Keratinocyte (primary cell): Measurements from ENCODE around the gene ABLIM2. TPM values are rescaled to one million over a fixed set of nuclear protein-coding genes. Genes with fewer than 3 reads are reported as not detected.

Experiments
- DNase-seq: peaks from one replicate; pipeline ENCODE4 v3.0.0-alpha.2; 2011; ENCODE audit warnings: low read depth, missing footprints, low spot score
- FAIRE-seq: peaks from 2 replicates; lab custom pipeline; 2011; peaks lifted over from hg19 to GRCh38; lab: Jason Lieb, UNC
- H2AFZ ChIP-seq: 2 replicates; pipeline ENCODE4 v1.6.0; 2012; ENCODE audit warnings: low read length, control low read depth, inconsistent platforms; ENCODE audit not compliant: control insufficient read depth
- H3K27ac ChIP-seq: 2 replicates; pipeline ENCODE4 v1.5.1; 2011; ENCODE audit warnings: low read length; ENCODE audit not compliant: control insufficient read depth, insufficient read depth
- H3K27me3 ChIP-seq: 3 replicates; pipeline ENCODE4 v1.6.0; 2011; ENCODE audit warnings: low read length; ENCODE audit not compliant: control insufficient read depth, insufficient read depth; ENCODE audit errors: extremely low read depth
- H3K36me3 ChIP-seq, 2 experiments: 2 replicates in 1 of 2; 3 replicates in 1 of 2; pipeline ENCODE4 v1.5.1; 2011; ENCODE audit warnings: low read length in 2 of 2, mild to moderate bottlenecking in 1 of 2; ENCODE audit not compliant: control insufficient read depth in 2 of 2, insufficient read depth in 2 of 2; ENCODE audit errors: extremely low read depth in 1 of 2
- H3K4me1 ChIP-seq: 3 replicates; pipeline ENCODE4 v1.5.1; 2011; ENCODE audit warnings: low read length; ENCODE audit not compliant: control insufficient read depth, insufficient read depth; ENCODE audit errors: extremely low read depth
- H3K4me2 ChIP-seq: 3 replicates; pipeline ENCODE4 v1.6.0; 2011; ENCODE audit warnings: low read depth, low read length; ENCODE audit not compliant: control insufficient read depth, insufficient read depth; ENCODE audit errors: extremely low read depth
- H3K4me3 ChIP-seq, 3 experiments: fragments of 200-600 bp in 1 of 3; sonication (generic) in 1 of 3; 2 replicates in 2 of 3; 3 replicates in 1 of 3; pipeline ENCODE4 v1.5.1; 2011 to 2016; ENCODE audit warnings: low read length in 3 of 3, mild to moderate bottlenecking in 3 of 3, control low read depth in 2 of 3, inconsistent platforms in 1 of 3, low read depth in 1 of 3, mixed read lengths in 1 of 3, mixed run types in 1 of 3, moderate library complexity in 1 of 3; ENCODE audit not compliant: control insufficient read depth in 2 of 3, insufficient read depth in 2 of 3; ENCODE audit errors: extremely low read depth in 1 of 3
- H3K79me2 ChIP-seq: 2 replicates; pipeline ENCODE4 v1.6.0; 2012; ENCODE audit warnings: low read length; ENCODE audit not compliant: control insufficient read depth, insufficient read depth
- H3K9ac ChIP-seq: 3 replicates; pipeline ENCODE4 v1.6.0; 2011; ENCODE audit warnings: low read length; ENCODE audit not compliant: control insufficient read depth, insufficient read depth; ENCODE audit errors: extremely low read depth
- H3K9me1 ChIP-seq: 3 replicates; pipeline ENCODE4 v1.6.0; 2011; ENCODE audit warnings: low read length; ENCODE audit not compliant: control insufficient read depth, insufficient read depth; ENCODE audit errors: extremely low read depth
- H3K9me3 ChIP-seq: 2 replicates; pipeline ENCODE4 v1.5.1; 2012; ENCODE audit warnings: low read depth, low read length; ENCODE audit not compliant: control insufficient read depth
- H4K20me1 ChIP-seq: 3 replicates; pipeline ENCODE4 v1.6.0; 2011; ENCODE audit warnings: low read length; ENCODE audit not compliant: control insufficient read depth, insufficient read depth; ENCODE audit errors: extremely low read depth
- CTCF ChIP-seq, 3 experiments: IDR thresholded peaks in 1 of 3; conservative IDR thresholded peaks in 1 of 3; optimal IDR thresholded peaks in 1 of 3; 2 replicates in 2 of 3; 3 replicates in 1 of 3; pipeline versions ENCODE3 to v1.5.1; 2011; ENCODE audit warnings: low read length in 3 of 3, mild to moderate bottlenecking in 3 of 3, moderate library complexity in 2 of 3, control low read depth in 1 of 3, inconsistent platforms in 1 of 3; ENCODE audit not compliant: insufficient read depth in 2 of 3; ENCODE audit errors: extremely low read depth in 1 of 3
- EZH2 ChIP-seq: IDR thresholded peaks from one replicate; pipeline ENCODE4 v1.6.1; 2012; ENCODE audit warnings: inconsistent platforms, mild to moderate bottlenecking, low read length, moderate library complexity
- dilution Hi-C: fragments of 300-500 bp; cut with MboI; formaldehyde crosslinking; loops from one replicate; pipeline ENCODE4 v1.7.0; 2020; ENCODE audit warnings: low sequenced_read_pairs; ENCODE audit not compliant: extremely low pct_ligation_motif_present
- polyA plus RNA-seq, 5 experiments: library from polyadenylated mRNA; depleted of rRNA in 3 of 5; stranded (reverse) in 3 of 5; stranded (forward) in 1 of 5; unstranded in 1 of 5; fragments of >200 nt; gene quantifications; 1 replicate in 1 of 5; 2 replicates in 3 of 5; 3 replicates in 1 of 5; pipeline versions ENCODE4 v1.2.1 to v1.2.3, GENCODE V29; 2011 to 2012; ENCODE audit warnings: missing spikeins in 2 of 5, low read depth in 1 of 5, low replicate concordance in 1 of 5

The ABLIM2 gene
- polyA plus RNA-seq, 1 donor (not counting 4 experiments of a cell fraction or from before 2014, with no cell fraction given), result 0.94 TPM

GRCh38 chr4:8108261-8108660, 50.4 kb downstream of the ABLIM2 start:
- Histone ChIP-seq H4K20me1 (no peaks in the 10 kb centered on the region), H3K4me3 (no peak overlapping the region), H3K4me2 (no peak overlapping the region), H3K9me1 (no peaks in the 10 kb centered on the region), H3K27ac (no peak overlapping the region), H3K36me3 (no peaks in the 10 kb centered on the region), H3K9me3 (peaks cover 3% of the 10 kb centered on the region), H3K27me3 (peaks cover 16% of the 10 kb centered on the region), H2AFZ (no peak overlapping the region), H3K4me1 (peaks cover 6% of the 10 kb centered on the region), H3K79me2 (no peaks in the 10 kb centered on the region), H3K9ac (no peak overlapping the region)
- DNase-seq, result no peak
- no peak for FAIRE-seq
- dilution Hi-C loops, result no loop called here
- no peak for TF ChIP-seq EZH2
- no peak for TF ChIP-seq CTCF (optimal IDR thresholded peaks at IDR 0.05 in 1 of 3, IDR thresholded peaks at IDR 0.05 in 1 of 3, conservative IDR thresholded peaks at IDR 0.05 in 1 of 3; ENCODE audit: extremely low read depth in 1 of 3, insufficient read depth in 2 of 3, low read length in 3 of 3)

- H2AFZ ChIP-seq, result no peak overlapping the region
- H3K9me1 ChIP-seq, result no peaks in the 10 kb centered on the region
- DNase-seq (peak; percentile 42), FAIRE-seq (no peak)
- TF ChIP-seq EZH2 (no peak), CTCF (optimal IDR thresholded peaks at IDR 0.05 in 1 of 3, IDR thresholded peaks at IDR 0.05 in 1 of 3, conservative IDR thresholded peaks at IDR 0.05 in 1 of 3; ENCODE audit: extremely low read depth in 1 of 3, insufficient read depth in 2 of 3, low read length in 3 of 3) (no peak)
- no peak overlapping the region for H3K27ac ChIP-seq
- H3K4me1 ChIP-seq, result peaks cover 6% of the 10 kb centered on the region
- H4K20me1 ChIP-seq, result no peaks in the 10 kb centered on the region
- H3K79me2 ChIP-seq, result no peaks in the 10 kb centered on the region
- H3K4me3 ChIP-seq, result no peak overlapping the region
- H3K27me3 ChIP-seq, result peaks cover 20% of the 10 kb centered on the region
- H3K9ac ChIP-seq, result no peak overlapping the region
- dilution Hi-C loops, result no loop called here
- no peaks in the 10 kb centered on the region for H3K36me3 ChIP-seq
- H3K4me2 ChIP-seq, result no peak overlapping the region
- H3K9me3 ChIP-seq, result peaks cover 3% of the 10 kb centered on the region
These were observed 51.4 kb downstream of the ABLIM2 start for GRCh38 chr4:8107146-8107657.
